Heart right ventricle (tissue), 16 donors: Measurements from ENCODE around the gene UFSP2. TPM values are rescaled to one million over a fixed set of nuclear protein-coding genes. Genes with fewer than 3 reads are reported as not detected.

ENCODE experiments used
- ATAC-seq, 8 donors: fragments of 200-7000 bp; cut with Tn5 transposase; one replicate each; pipeline ENCODE4 v1.9.1; 2020; ENCODE audit warnings: mild to moderate bottlenecking in 8 of 8, moderate library complexity in 8 of 8, moderate number of reproducible peaks in 1 of 8
- DNase-seq, 2 donors: peaks; one replicate each; pipeline ENCODE4 v3.0.0-alpha.2; 2020
- H3K27ac ChIP-seq, 10 donors: fragments of 200-600 bp; sonication (generic) in 2 of 10; one replicate each; pipeline versions ENCODE4 v1.5.0 to v1.8.0; 2020 to 2022; ENCODE audit warnings: mild to moderate bottlenecking in 3 of 10
- H3K27me3 ChIP-seq, 7 donors: fragments of 200-600 bp; one replicate each; pipeline ENCODE4 v1.8.0; 2021 to 2022; ENCODE audit warnings: mild to moderate bottlenecking in 2 of 7
- H3K36me3 ChIP-seq, 9 donors: fragments of 200-600 bp; sonication (generic) in 1 of 9; one replicate each; pipeline versions ENCODE4 v1.5.0 to v1.8.0; 2020 to 2022; ENCODE audit warnings: mild to moderate bottlenecking in 2 of 9
- H3K4me1 ChIP-seq, 9 donors: fragments of 200-600 bp; sonication (generic) in 1 of 9; one replicate each; pipeline versions ENCODE4 v1.5.0 to v1.8.0; 2020 to 2022; ENCODE audit warnings: mild to moderate bottlenecking in 4 of 9
- H3K4me3 ChIP-seq, 10 donors: fragments of 200-600 bp; sonication (generic) in 2 of 10; one replicate each; pipeline versions ENCODE4 v1.5.0 to v1.8.0; 2020 to 2022; ENCODE audit warnings: mild to moderate bottlenecking in 7 of 10, moderate library complexity in 2 of 10
- H3K9me3 ChIP-seq, 11 donors: fragments of 200-600 bp in 10 of 11; sonication (generic) in 2 of 11; one replicate each; pipeline versions ENCODE4 v1.5.0 to v1.8.0; 2013 to 2022; ENCODE audit warnings: mild to moderate bottlenecking in 2 of 11, control low read depth in 1 of 11, moderate library complexity in 1 of 11
- CTCF ChIP-seq, 9 donors: fragments of 200-600 bp; sonication (generic) in 2 of 9; IDR thresholded peaks; one replicate each; pipeline versions ENCODE4 v1.5.0 to v1.8.0; 2021 to 2022; ENCODE audit warnings: antibody characterized with exemption in 9 of 9, mild to moderate bottlenecking in 5 of 9, moderate library complexity in 1 of 9
- WGBS, 2 donors: extraction: QIAGEN DNeasy Blood & Tissue Kit; methylation state at CpG; one replicate each; pipeline ENCODE4 v1.1.7; 2013; ENCODE audit warnings: inconsistent platforms in 1 of 2; 5-methylcytosine and 5-hydroxymethylcytosine counted together
- intact Hi-C, 10 donors: fragments of 100-400 bp; cut with DNase I; formaldehyde crosslinking; loops; one replicate each; pipeline versions ENCODE4 v1.11.1 to v1.14.2; 2022
- polyA plus RNA-seq, 2 donors: library from polyadenylated mRNA; stranded (reverse); fragments of 200-250 nt; gene quantifications; one replicate each; pipeline ENCODE4 v1.2.3, GENCODE V29; 2013
- total RNA-seq, 10 donors: library from RNA; stranded (reverse); fragmentation: NEBNext Ultra II Directional in 3 of 10; extraction: Animal tissue kit (Norgen Biotek cat#: 25700) in 3 of 10; gene quantifications; one replicate each; pipeline versions ENCODE4 v1.2.1 to v1.2.4, GENCODE V29; 2021 to 2023
- donor health status: Arrhythmogenic right ventricular cardiomyopathy.
- donor health status: ischemic (EF 13 %, LVEDD 7.1; RV severe dilation, severe dysfunction).
- donor health status: healthy with polysubstance abuse.
- donor health status: DM: no; HTN: yes; CAD: no.
- donor health status: DM: no; HTN: no; CAD: no.
- donor health status: ischemic (EF 25% LVEDD 6.9; RV normal size, moderate dysfunction).
- donor health status: ischemic (EF 25% LVEDD 5.7; RV mildly dilated, moderate dysfunction).
- donor health status: healthy.
- donor health status: DM: yes; HTN: yes; CAD: no.
- donor health status: Ischemic cardiomyopathy.
- donor health status: ischemic (EF 35%, LVEDD 5.7; RV mildly dilated, moderate dysfunction).
- donor health status: nonischemic (EF 11% LVEDD 7.7; RV severe dilation, severe dysfunction).
- donor health status: DM: yes; HTN: yes; CAD: no.
- donor health status: PGD.
- donor health status: ischemic (EF 29% LVEDD 5.4; RV normal size, mild dysfunction).
- donor health status: nonischemic (EF 23%, LVEDD 6.1; RV moderate dilation, normal function).

Gene UFSP2
- total and polyA plus RNA-seq, 12 donors = 16.5 to 52.4 (median 41.8) TPM

DNA sequence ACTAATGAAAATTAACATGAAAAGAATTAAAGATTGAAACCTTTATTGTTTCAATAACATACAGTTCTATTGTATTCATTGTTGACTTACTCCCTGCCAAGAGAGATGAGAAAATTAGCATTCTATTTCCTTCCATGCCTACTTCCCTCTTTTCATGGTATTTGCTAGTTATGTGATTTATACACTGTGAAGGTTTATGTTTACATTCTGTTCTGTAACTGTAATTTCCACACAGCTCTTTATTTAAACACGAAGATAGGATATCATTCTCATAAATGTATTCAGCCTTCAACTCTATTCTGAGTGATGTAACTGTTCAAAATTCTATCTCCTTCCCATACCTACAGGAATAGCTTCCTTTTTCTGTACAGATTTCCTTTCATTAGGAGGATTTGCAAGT, 39.1 kb upstream of the UFSP2 start:
- 48 to 58% methylated on average over 1 of the region's 1 CpG for WGBS, 2 donors
- Histone ChIP-seq H3K27me3 (peaks cover 0 to 5% (median 0%) of the 10 kb centered on the region in 7 donors), H3K36me3 (no peaks in the 10 kb centered on the region), H3K9me3 (no peaks in the 10 kb centered on the region), H3K4me1 (peaks cover 0 to under 1% (median 0%) of the 10 kb centered on the region in 9 donors), H3K27ac (no peak overlapping the region), H3K4me3 (no peak overlapping the region)
- ATAC-seq (no peak), DNase-seq (no peak)
- no peak for TF ChIP-seq CTCF (IDR thresholded peaks at IDR 0.05)
- intact Hi-C loops = loop anchor here in 2 of 10 donors (5.0 kb wide), 1 partner anchor 38 kb away; the partner anchor contains the start of gene UFSP2 (in 2 of the 2)

DNA sequence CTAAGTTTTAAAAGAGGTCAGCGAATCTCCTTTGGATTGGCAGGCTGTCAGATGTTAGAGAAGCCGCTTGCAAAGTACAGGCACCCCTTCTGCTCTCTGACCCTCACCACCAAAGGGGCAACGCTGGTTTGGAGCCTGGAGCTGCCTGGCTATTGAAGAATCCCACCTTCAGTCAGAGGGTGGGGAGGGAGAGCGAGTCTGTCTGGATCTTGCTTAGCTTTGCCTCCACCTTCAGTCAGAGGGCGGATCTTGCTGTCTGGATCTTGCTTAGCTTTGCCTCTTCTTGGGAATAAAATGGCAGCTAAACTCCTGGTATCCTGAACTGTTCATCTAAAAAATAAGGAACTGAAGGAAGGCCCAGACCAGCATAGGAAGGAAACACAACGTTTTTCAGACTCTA, 38.4 kb upstream of the UFSP2 start:
- TF ChIP-seq CTCF (IDR thresholded peaks at IDR 0.05) = no peak
- DNase-seq (no peak), ATAC-seq (no peak)
- intact Hi-C loops = loop anchor here in 1 of 10 donors (5.0 kb wide), 1 partner anchor 37 kb away; the partner anchor contains the start of gene UFSP2
- Histone ChIP-seq H3K9me3 (no peaks in the 10 kb centered on the region), H3K27ac (no peak overlapping the region), H3K4me1 (no peaks in the 10 kb centered on the region), H3K4me3 (no peak overlapping the region), H3K27me3 (no peaks in the 10 kb centered on the region), H3K36me3 (no peaks in the 10 kb centered on the region)
- 60 to 62% methylated on average over 6 of the region's 6 CpGs for WGBS, 2 donors

GRCh38 chr4:185463541-185463940, 37.8 kb upstream of the UFSP2 start:
- Histone ChIP-seq H3K4me3 (no peak overlapping the region), H3K4me1 (no peaks in the 10 kb centered on the region), H3K9me3 (no peaks in the 10 kb centered on the region), H3K27ac (no peak overlapping the region), H3K36me3 (no peaks in the 10 kb centered on the region), H3K27me3 (no peaks in the 10 kb centered on the region)
- 83 to 90% methylated on average over 6 of the region's 6 CpGs for WGBS, 2 donors
- no peak for TF ChIP-seq CTCF (IDR thresholded peaks at IDR 0.05)
- intact Hi-C loops = loop anchor here in 1 of 10 donors (5.0 kb wide), 1 partner anchor 36 kb away; the partner anchor contains the start of gene UFSP2
- DNase-seq (no peak), ATAC-seq (no peak)

GRCh38 chr4:185461565-185461964, 35.8 kb upstream of the UFSP2 start:
- Histone ChIP-seq H3K4me1 (no peaks in the 10 kb centered on the region), H3K9me3 (no peaks in the 10 kb centered on the region), H3K27me3 (no peaks in the 10 kb centered on the region), H3K36me3 (no peaks in the 10 kb centered on the region), H3K4me3 (no peak overlapping the region), H3K27ac (no peak overlapping the region)
- DNase-seq (no peak), ATAC-seq (no peak)
- no peak for TF ChIP-seq CTCF (IDR thresholded peaks at IDR 0.05)
- 96 to 97% methylated on average over 8 of the region's 8 CpGs for WGBS, 2 donors
- intact Hi-C loops = loop anchor here in 1 of 10 donors (5.0 kb wide), 1 partner anchor 34 kb away; the partner anchor contains the start of gene UFSP2
